Amygdala (tissue), 56 donors: ENCODE measurements around the gene HOXD3.

Experiments
- DNase-seq, 56 donors: peaks; one replicate each; lab custom pipeline; 2025; lab: John Stamatoyannopoulos, UW

HOXD3 gene

DNA sequence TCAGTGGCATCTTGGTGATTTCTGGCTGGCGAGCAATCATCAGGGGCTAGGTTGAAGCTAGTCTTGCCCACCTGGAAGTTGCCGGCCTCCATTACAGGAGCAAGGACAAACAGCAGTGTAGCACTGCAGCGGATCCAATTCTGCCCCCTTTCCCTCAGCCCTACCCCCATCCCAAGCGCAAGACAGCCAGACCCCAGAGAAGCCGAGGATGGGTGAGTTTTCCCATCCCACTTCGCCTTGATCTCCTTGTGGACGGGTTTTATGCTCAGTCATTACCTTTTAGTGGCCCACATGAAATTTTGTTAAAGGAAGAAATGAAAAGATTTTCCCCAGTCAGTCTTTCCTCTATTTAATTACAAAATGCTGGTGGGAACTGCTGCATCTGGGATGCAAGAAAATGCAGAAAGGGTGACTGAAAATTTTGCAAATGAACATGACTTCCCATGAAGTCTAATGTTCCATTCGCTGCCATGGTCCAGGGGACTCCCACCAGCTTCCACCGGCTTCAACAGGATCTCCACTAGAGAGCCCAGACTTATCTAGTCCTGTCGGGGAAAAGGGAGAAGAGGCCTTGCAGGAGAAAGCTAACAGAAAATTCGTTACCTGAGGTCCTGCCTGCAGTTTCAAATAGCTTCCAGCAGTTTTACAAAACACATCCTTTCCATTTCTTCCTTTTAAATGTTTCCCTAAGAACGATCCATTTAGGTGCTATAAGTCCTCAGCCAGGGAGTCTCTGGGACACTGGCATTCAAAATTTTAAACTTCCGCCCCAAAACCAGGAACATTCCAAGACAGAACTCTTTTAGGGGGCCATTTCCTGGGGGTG is 36.5 kb upstream of the HOXD3 start:
- no peak for DNase-seq

DNA sequence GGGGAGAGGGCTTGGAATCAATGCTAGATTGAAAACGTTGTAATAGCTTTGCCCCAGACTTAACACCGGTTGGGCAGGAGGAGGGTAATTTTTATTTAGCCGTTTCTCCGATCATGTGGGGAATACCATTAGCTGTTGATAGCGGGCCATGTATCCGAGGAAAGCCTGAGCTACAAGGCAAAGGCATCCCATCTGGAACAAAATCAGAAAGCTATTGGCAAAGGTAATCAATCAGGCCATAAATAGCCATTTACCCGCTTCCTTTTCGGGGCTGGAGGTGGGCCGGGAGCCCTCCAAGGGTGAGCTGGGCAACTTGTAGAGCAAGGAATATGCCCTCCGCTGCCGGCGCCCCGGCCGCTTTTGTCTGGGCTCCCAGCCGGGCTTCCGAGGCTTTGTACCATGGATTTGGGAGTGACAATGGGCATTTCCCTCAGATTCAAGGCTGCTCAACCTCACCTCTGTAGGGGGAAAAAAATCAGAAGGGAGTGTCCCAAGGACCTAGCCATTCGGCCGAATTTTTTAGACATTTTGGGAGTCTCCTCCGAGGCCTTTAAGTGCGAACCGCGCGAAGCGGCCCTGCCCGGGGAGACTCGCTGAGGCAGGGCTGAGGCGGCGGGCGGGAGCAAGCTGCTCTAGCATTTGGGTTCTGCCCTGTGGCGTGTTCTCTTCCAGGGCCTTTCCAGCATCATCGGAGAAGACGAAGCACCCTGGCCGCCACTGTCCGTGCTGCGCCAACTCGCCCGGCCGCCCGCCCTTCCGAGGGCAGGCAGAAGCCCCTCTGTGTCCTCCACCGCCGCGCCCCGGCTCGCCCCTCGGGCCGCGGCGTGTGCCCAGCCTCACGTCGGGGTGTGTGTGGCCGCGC is 35.7 kb upstream of the HOXD3 start:
- no peak for DNase-seq

DNA sequence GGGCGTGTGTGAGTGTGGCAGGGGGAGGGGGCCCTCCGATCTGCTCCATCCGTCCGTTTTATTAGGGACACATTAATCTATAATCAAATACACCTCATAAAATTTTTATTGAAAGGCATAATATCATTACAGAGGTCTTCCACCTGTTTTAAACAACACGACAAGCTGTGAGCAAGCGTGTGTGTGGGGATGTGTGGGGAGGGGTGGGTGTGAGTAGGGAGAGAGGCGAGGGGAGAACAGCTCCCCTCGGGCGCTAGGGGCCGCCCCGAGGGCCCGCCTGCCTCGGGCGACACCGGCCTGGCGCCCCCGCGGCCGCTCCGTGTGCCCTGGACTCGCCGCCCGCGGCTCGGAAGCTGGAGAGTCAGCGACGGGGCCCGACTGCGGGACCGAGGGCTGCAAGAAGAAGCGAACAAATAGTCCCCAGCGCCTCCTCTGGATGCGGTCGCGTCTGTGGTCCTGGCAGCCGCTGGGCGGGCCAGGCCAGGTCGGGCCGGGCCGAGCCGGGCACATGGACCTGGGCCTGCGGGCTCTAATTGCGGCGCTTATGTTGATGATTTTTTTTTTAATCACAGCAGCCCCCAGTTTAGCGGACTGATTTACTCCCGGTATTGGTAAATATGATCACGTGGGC is 34.9 kb upstream of the HOXD3 start:
- DNase-seq = no peak

DNA sequence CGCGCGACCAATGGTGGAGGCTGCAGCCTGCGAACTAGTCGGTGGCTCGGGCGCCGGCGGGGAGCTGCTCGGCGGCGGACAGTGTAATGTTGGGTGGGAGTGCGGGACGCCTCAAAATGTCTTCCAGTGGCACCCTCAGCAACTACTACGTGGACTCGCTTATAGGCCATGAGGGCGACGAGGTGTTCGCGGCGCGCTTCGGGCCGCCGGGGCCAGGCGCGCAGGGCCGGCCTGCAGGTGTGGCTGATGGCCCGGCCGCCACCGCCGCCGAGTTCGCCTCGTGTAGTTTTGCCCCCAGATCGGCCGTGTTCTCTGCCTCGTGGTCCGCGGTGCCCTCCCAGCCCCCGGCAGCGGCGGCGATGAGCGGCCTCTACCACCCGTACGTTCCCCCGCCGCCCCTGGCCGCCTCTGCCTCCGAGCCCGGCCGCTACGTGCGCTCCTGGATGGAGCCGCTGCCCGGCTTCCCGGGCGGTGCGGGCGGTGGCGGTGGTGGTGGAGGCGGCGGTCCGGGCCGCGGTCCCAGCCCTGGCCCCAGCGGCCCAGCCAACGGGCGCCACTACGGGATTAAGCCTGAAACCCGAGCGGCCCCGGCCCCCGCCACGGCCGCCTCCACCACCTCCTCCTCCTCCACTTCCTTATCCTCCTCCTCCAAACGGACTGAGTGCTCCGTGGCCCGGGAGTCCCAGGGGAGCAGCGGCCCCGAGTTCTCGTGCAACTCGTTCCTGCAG is 34.3 kb upstream of the HOXD3 start, which contains the start of gene HOXD9:
HOXD9 (plus strand) TSS at position 37 of the 728 bp plus-strand sequence; CDS start at position 87, 50 bp downstream.
- DNase-seq = no peak

DNA sequence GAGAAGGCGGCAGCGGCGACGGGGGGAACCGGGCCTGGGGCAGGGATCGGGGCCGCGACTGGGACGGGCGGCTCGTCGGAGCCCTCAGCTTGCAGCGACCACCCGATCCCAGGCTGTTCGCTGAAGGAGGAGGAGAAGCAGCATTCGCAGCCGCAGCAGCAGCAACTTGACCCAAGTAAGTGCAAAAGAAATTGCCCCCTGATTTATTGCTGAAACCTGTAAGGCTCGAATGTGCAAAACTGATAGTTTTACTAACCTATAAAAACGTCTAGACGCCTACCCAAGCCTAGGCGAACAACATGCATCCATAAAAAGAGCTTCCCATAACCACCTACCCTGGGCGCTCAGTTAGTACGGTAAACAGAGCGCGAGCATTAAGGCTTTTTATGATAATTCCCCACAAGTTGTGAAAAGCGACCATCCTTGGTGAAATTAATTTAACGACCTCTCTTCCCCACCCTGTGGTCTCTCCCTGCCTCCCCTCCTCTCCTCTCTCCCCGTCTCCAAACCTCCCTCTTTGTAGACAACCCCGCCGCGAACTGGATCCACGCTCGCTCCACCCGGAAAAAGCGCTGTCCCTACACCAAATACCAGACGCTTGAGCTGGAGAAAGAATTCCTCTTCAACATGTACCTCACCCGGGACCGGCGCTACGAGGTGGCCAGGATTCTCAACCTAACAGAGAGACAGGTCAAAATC is 33.5 kb upstream of the HOXD3 start:
- no peak for DNase-seq

DNA sequence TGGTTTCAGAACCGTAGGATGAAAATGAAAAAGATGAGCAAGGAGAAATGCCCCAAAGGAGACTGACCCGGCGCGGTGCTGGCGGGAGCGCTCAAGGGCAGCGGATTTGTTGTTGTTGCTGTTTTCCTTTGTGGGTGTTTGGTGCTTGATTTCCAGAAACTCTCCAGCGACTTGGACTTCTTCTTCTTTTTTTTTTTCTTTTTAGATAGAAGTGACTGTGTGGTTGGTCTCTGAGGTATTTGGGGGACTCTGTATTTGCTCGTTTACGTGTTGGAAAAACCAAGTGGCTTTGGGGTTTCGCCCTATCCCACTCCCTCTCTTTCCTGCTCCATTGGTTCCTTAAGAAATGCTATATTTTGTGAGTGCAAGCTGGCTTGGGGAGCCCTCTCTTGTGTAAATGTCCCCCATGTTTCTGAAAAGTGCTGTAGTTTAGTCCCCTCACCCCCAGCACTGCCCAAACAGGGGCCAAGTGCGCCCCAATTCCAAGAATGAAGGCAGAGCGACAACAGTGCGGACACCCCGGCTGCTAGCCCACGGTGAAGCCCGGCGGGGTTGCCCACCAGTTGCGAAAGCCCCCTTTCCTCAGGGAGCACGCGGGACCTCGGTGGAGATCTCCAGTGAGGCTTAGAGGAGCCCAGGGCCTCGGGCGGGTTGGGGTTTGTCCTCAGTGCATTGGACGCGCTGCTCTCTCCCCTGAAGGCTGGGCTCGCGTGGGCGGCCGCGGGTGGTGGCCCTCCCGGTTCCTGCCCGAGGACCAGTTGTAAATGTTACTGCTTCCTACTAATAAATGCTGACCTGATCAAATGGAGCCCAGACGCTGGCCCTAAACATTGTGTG is 32.8 kb upstream of the HOXD3 start:
- no peak for DNase-seq

DNA sequence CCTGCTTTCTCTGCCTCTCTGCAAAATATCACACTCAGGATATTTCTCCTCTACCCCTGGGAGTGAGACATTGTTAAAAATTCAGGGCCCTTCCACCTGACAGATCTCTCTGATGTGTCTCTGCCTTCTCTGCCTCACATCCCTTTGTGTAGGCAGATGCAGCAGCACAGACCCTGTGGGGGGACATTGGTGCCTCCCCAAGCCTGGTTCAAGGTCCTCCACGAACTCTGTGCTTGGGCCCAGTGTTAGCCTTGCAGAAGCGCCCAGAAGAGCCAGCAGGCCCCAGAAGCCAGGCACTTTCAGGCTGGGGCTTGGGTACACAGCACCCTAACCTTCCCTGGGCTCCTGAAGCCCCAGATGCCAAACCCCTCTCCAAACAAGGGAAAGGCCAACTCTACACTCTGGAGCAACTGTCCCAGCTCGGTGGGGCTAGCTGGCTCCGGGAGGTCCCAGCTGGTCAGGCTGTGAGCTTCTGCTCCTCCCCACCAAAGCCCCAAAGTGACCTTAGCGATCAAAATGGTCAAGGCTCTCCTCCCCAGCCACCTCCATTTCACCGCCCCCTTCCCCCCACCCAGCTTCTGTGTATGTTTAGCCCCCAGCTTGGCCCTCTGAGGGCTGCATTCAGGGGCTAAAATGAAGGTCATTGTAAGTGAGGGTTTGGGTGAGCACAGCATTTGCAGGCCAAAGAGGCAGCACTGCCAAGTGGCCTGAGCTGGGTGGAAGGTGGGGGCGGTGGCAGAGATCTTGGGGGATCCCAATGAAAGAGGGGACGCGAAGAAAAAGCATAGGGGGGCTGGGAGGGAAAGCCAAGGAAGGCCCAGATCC is 31.9 kb upstream of the HOXD3 start:
- DNase-seq = no peak

DNA sequence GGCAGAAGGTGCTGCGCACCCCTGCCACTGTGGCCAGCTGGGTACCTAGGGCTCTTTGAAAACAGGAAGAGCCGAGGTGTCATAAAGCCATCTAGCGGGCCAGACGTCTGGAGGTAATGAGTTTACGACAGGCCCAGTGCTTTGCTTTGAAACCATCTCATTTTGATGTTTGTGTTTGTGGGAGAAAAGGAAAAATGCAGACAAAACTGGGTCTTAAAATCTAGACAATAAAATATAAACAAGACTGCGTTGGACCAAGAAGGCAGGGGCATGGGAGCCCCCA is 31.4 kb upstream of the HOXD3 start:
- DNase-seq = no peak

DNA sequence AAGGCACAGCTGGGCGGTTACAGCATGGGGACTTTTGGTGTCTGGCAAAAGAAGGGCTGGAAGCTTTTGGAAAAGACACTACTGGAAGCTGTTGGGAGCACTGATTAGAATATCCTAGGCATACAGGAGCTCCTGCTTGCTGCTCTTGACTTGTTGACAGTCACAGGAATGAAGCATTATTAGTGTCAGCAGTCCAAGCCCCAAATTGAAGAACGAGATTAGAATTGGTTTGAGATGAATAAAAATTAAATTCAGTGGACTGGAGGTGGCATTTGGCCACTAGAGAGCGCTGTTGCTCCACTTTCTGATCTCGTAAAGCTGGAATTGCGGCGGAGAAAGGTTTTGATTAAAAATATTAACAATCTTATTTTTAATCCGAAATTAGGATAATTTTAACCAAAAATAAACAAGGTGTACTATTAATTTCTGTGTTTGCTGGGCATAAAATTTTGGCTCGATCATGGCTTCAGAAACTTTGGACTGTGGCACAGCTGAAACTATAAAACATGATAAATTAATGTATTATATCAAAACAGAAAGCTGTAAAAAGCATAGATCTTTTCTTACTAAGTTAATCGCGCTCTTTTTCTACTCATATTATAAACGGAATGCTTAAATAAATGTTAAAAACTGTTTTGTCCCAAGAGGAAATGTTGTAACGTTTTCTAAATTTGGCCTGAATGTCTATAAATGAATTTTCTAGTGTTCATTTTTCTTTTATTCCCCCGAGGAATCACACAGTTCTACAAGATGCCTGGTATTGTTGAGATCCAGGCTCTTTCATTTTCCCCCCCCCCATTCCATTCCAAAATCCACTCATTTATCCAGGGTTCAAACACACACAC is 30.0 kb upstream of the HOXD3 start:
- DNase-seq = peak in 39 of 56 donors; percentile 1 to 84 (median 19)

DNA sequence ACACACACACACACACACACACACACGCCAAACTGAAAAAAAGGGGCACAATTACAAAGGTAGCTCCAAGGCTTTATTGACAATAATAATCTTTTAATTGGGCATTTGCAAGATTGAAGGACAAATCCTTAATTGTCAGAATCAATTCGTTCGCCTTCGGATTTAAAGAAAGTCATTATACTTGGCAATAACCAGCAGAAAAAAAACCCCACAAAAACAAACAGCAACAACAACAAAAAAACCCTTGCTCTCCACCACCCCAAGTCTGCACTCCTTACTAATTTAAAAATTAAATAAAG is 29.4 kb upstream of the HOXD3 start:
- DNase-seq = no peak

DNA sequence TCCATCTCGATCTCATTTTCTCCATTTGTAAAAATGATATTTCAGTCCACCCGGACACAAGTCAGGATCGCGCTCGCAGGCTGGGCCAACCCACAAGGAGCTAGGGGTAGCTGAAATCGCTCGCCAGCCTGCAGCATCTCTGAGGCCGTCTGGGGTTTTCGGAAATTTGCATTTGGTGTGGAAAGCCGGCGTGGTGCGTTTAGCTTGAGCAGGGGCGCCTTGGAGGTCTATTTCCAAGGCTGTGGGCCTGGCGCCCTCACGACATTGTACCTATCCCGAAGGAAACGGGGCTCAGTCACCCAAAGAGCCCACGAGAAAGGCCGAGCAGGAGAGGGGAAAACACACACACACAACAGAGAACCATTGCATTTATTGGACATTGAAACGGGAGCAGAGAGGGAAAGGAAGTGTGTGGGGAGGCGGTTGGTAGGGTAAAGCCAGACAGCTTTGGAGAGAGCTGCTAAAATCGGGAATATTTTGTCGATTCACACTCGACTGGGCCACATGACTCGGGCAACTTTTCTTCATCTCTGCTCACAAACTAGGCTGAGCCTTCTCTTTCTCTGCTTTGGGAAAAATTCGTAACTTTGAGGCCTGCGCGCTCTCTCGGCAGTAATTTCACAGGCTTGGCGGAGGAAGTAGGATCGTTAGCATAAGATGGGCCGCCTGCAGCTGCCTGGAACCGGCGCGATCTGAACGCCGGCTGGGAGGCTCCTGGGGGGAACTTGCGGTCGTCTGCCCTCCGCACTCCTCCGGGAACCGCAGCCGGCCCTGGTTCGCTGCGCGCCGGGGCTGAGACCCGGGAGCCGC is 28.7 kb upstream of the HOXD3 start:
- no peak for DNase-seq

DNA sequence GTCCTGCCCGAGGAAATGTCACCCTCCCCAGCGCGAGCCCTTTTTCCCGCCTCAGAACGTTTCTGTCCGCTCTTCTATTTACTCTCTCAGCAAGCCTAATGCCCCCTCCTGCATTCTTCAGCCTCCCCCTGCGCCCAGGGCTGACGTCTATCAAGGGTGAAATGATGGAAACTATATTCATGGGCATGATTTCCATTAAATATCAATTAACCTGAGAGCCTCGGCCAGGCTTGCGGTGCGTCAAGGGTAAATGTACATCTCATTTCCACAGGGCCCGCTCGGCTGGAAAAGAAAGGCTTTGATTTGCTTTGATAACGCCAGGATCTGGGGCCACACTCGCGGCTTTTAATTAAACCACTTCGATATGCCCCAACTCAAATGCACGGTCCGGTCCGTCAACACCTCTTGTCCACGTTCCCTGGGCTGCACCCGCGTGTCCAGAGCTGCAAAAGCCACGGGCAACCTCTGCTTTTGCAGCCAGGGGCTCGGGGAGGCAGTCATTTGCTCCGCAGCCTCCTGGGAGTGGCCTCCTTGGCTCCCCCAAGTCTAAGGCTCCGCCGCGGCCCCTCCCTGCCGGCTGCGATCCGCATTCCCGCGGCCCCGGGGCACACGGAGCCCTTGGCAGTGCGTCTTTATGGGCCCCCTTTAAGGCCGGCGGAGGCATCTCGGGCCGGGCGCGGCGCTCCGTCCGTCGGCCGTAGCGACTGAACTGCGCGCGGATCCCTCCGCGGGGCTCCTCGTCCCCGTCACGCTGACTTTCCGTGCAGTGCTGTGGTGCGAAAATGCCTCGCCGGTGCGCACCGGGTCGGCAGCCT is 27.9 kb upstream of the HOXD3 start, which contains the start of gene HOXD8:
HOXD8 (plus strand) TSS at position 724 of the 815 bp plus-strand sequence. CDS start 662 bp downstream, outside the sequence.
- DNase-seq = no peak

DNA sequence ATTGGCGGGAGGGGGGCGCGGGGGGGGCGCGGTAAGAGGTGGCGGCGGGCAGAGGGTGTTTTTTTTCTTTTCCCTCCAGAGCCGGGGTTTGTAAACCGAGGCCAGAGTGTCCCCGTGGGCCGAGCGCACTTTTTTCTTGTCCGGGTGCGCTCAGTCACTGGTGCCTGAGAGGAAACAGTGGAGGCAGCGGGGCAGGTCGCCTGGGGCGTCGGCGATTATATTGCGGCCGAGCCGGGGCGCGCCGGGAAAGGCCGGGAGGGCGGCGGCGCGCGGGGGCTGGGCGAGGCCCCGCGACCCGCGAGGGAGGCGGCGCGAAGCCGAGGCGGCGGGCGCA is 27.3 kb upstream of the HOXD3 start:
- DNase-seq = no peak

DNA sequence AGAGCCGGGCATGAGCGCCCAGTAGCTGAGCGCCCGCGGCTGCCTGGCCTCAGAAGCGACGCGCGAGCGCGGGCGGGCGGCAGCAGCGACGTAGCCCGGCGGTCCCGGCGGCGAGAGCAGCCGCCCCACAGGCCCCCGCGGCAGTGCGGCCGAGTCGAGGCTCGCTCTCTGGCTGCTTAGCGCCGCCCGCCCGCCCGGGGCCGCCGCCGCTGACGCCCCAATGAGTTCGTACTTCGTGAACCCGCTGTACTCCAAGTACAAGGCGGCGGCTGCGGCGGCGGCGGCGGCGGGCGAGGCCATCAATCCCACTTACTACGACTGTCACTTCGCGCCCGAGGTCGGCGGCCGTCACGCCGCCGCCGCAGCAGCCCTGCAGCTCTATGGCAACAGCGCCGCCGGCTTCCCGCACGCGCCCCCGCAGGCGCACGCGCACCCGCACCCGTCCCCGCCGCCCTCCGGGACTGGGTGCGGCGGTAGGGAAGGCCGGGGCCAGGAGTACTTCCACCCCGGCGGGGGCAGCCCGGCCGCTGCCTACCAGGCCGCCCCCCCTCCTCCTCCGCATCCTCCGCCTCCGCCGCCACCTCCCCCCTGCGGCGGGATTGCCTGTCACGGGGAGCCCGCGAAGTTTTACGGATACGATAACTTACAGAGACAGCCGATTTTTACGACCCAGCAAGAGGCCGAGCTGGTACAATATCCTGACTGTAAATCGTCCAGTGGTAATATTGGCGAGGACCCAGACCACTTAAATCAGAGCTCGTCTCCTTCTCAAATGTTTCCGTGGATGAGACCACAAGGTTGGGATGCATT is 26.8 kb upstream of the HOXD3 start:
- DNase-seq = no peak
